HG03060 (cell line): ENCODE results near the gene RBFOX2.
"Not testable (repeated sequence)": the region's sequence is repeated elsewhere in the genome, so short reads cannot be mapped to it uniquely, and the experiment has no call there.

Source experiments
- ATAC-seq: cut with Tn5 transposase; IDR thresholded peaks from one replicate; pipeline ENCODE4 v1.9.1; 2021; ENCODE audit warnings: low read depth, moderate number of reproducible peaks; ENCODE audit not compliant: unreplicated experiment

Gene RBFOX2

GRCh38 chr22:36044517-36044916, 15.9 kb upstream of the RBFOX2 start:
- not testable (repeated sequence) for ATAC-seq

- ATAC-seq: no peak
These were observed 13.6 kb upstream of the RBFOX2 start for GRCh38 chr22:36042240-36042639.

- no peak for ATAC-seq
These were observed 10.5 kb upstream of the RBFOX2 start for GRCh38 chr22:36039125-36039524.

GRCh38 chr22:36037102-36037758, 8.6 kb upstream of the RBFOX2 start:
- ATAC-seq: no peak

- ATAC-seq: no peak
These were observed 7.6 kb upstream of the RBFOX2 start for GRCh38 chr22:36036167-36036624.

GRCh38 chr22:36032611-36033010, 4.0 kb upstream of the RBFOX2 start:
- no peak for ATAC-seq

GRCh38 chr22:36029406-36029755, 757 bp upstream of the RBFOX2 start:
- ATAC-seq: no peak

GRCh38 chr22:36027935-36028645, 534 bp downstream of the RBFOX2 start:
- no peak for ATAC-seq

GRCh38 chr22:36027579-36027934, 1.1 kb downstream of the RBFOX2 start:
- no peak for ATAC-seq

- ATAC-seq: no peak
These were observed 1.9 kb downstream of the RBFOX2 start for GRCh38 chr22:36026741-36027140.

GRCh38 chr22:36022697-36023096, 5.9 kb downstream of the RBFOX2 start:
- no peak for ATAC-seq

GRCh38 chr22:36022162-36022561, 6.5 kb downstream of the RBFOX2 start:
- ATAC-seq: no peak

- ATAC-seq: no peak
These were observed 6.9 kb downstream of the RBFOX2 start for GRCh38 chr22:36021606-36022153.

- ATAC-seq: not testable (repeated sequence)
These were observed 7.8 kb downstream of the RBFOX2 start for GRCh38 chr22:36020865-36021264.

GRCh38 chr22:36017651-36018091, 11.0 kb downstream of the RBFOX2 start:
- no peak for ATAC-seq

GRCh38 chr22:36016684-36017083, 11.9 kb downstream of the RBFOX2 start:
- no peak for ATAC-seq

GRCh38 chr22:36015811-36016529, 12.7 kb downstream of the RBFOX2 start:
- ATAC-seq: no peak

- ATAC-seq: no peak
These were observed 13.3 kb downstream of the RBFOX2 start for GRCh38 chr22:36015155-36015810.

GRCh38 chr22:36014546-36015074, 14.0 kb downstream of the RBFOX2 start:
- no peak for ATAC-seq

GRCh38 chr22:36012332-36012731, 16.3 kb downstream of the RBFOX2 start:
- ATAC-seq: no peak
